Activated T-helper 17 cell treated with anti-CD3 and anti-CD28 coated beads, Interleukin-2, amount 50 U/mL, for 72 hours (primary cell): ENCODE results near the gene AFF3. TPM values are rescaled to one million over a fixed set of nuclear protein-coding genes. Genes with fewer than 3 reads are reported as not detected.

Experiments
- ATAC-seq: fragments of 150-1000 bp; cut with Tn5 transposase; replicated peaks from 2 replicates; pipeline ENCODE4 v1.10.0; 2021; ENCODE audit warnings: mild to moderate bottlenecking, moderate library complexity
- H3K27ac Mint-ChIP-seq: one replicate; pipeline ENCODE4 v1.8.0; 2022; ENCODE audit warnings: mixed read lengths
- H3K27me3 Mint-ChIP-seq: one replicate; pipeline ENCODE4 v1.8.0; 2022; ENCODE audit warnings: mixed read lengths
- H3K36me3 Mint-ChIP-seq: one replicate; pipeline ENCODE4 v1.8.0; 2022; ENCODE audit warnings: low read depth, mild to moderate bottlenecking, mixed read lengths
- H3K4me1 Mint-ChIP-seq: one replicate; pipeline ENCODE4 v1.8.0; 2022; ENCODE audit warnings: mixed read lengths
- H3K4me3 Mint-ChIP-seq: one replicate; pipeline ENCODE4 v1.8.0; 2022; ENCODE audit warnings: mild to moderate bottlenecking, mixed read lengths
- H3K9me3 Mint-ChIP-seq: one replicate; pipeline ENCODE4 v1.8.0; 2022; ENCODE audit warnings: mixed read lengths
- total RNA-seq, 2 donors: library from RNA; stranded (reverse); gene quantifications; one replicate each; pipeline ENCODE4 v1.2.3, GENCODE V29; 2022

AFF3 gene
- total RNA-seq, 2 donors from 2014 or later = 0.32 to 0.42 TPM

- Mint-ChIP-seq H3K27ac (no peak overlapping the region), H3K4me1 (no peaks in the 10 kb centered on the region), H3K9me3 (peaks cover 8% of the 10 kb centered on the region), H3K36me3 (no peaks in the 10 kb centered on the region), H3K27me3 (peaks cover 11% of the 10 kb centered on the region), H3K4me3 (no peak overlapping the region)
- no peak for ATAC-seq
Measured at GRCh38 chr2:99801327-99801901, 341.0 kb downstream of the AFF3 start.

- peaks cover 8% of the 10 kb centered on the region for H3K9me3 Mint-ChIP-seq
- H3K27ac Mint-ChIP-seq = no peak overlapping the region
- ATAC-seq = no peak
- no peaks in the 10 kb centered on the region for H3K4me1 Mint-ChIP-seq
- peaks cover 12% of the 10 kb centered on the region for H3K27me3 Mint-ChIP-seq
- H3K4me3 Mint-ChIP-seq = no peak overlapping the region
- H3K36me3 Mint-ChIP-seq = no peaks in the 10 kb centered on the region
Measured at GRCh38 chr2:99797475-99797874, 344.9 kb downstream of the AFF3 start.

GRCh38 chr2:99794414-99794813, 348.0 kb downstream of the AFF3 start:
- no peak overlapping the region for H3K4me3 Mint-ChIP-seq
- H3K9me3 Mint-ChIP-seq = peaks cover 8% of the 10 kb centered on the region
- H3K27me3 Mint-ChIP-seq = peaks cover 12% of the 10 kb centered on the region
- no peak overlapping the region for H3K27ac Mint-ChIP-seq
- no peaks in the 10 kb centered on the region for H3K36me3 Mint-ChIP-seq
- no peaks in the 10 kb centered on the region for H3K4me1 Mint-ChIP-seq
- no peak for ATAC-seq

GRCh38 chr2:99793022-99793421, 349.4 kb downstream of the AFF3 start:
- Mint-ChIP-seq H3K27me3 (peaks cover 12% of the 10 kb centered on the region), H3K27ac (no peak overlapping the region), H3K9me3 (peaks cover 8% of the 10 kb centered on the region), H3K36me3 (no peaks in the 10 kb centered on the region), H3K4me1 (no peaks in the 10 kb centered on the region), H3K4me3 (no peak overlapping the region)
- no peak for ATAC-seq

- no peaks in the 10 kb centered on the region for H3K36me3 Mint-ChIP-seq
- H3K4me1 Mint-ChIP-seq = no peaks in the 10 kb centered on the region
- ATAC-seq = no peak
- H3K27ac Mint-ChIP-seq = no peak overlapping the region
- no peak overlapping the region for H3K4me3 Mint-ChIP-seq
- H3K27me3 Mint-ChIP-seq = peaks cover under 1% of the 10 kb centered on the region
- H3K9me3 Mint-ChIP-seq = no peaks in the 10 kb centered on the region
Measured at GRCh38 chr2:99789849-99790248, 352.5 kb downstream of the AFF3 start.

- no peaks in the 10 kb centered on the region for H3K27me3 Mint-ChIP-seq
- no peak overlapping the region for H3K27ac Mint-ChIP-seq
- H3K36me3 Mint-ChIP-seq = no peaks in the 10 kb centered on the region
- no peaks in the 10 kb centered on the region for H3K9me3 Mint-ChIP-seq
- ATAC-seq = no peak
- H3K4me1 Mint-ChIP-seq = no peaks in the 10 kb centered on the region
- H3K4me3 Mint-ChIP-seq = no peak overlapping the region
Measured at GRCh38 chr2:99787769-99788382, 354.5 kb downstream of the AFF3 start.

GRCh38 chr2:99786636-99787390, 355.6 kb downstream of the AFF3 start:
- Mint-ChIP-seq H3K36me3 (no peaks in the 10 kb centered on the region), H3K27me3 (no peaks in the 10 kb centered on the region), H3K27ac (no peak overlapping the region)

GRCh38 chr2:99784946-99785345, 357.4 kb downstream of the AFF3 start:
- Mint-ChIP-seq H3K4me1 (no peaks in the 10 kb centered on the region), H3K4me3 (no peak overlapping the region), H3K27me3 (peaks cover 3% of the 10 kb centered on the region), H3K9me3 (peaks cover 4% of the 10 kb centered on the region), H3K36me3 (no peaks in the 10 kb centered on the region), H3K27ac (no peak overlapping the region)
- ATAC-seq = no peak

More at GRCh38 chr2:99786636-99787390, 355.6 kb downstream of the AFF3 start:
- Mint-ChIP-seq H3K4me3 (no peak overlapping the region), H3K4me1 (no peaks in the 10 kb centered on the region), H3K9me3 (no peaks in the 10 kb centered on the region)
- no peak for ATAC-seq

GRCh38 chr2:99784282-99784681, 358.1 kb downstream of the AFF3 start:
- Mint-ChIP-seq H3K4me1 (no peaks in the 10 kb centered on the region), H3K36me3 (no peaks in the 10 kb centered on the region), H3K27me3 (peaks cover 3% of the 10 kb centered on the region), H3K27ac (no peak overlapping the region), H3K4me3 (no peak overlapping the region), H3K9me3 (peaks cover 4% of the 10 kb centered on the region)
- no peak for ATAC-seq

- Mint-ChIP-seq H3K4me1 (no peaks in the 10 kb centered on the region), H3K36me3 (no peaks in the 10 kb centered on the region), H3K9me3 (peaks cover 14% of the 10 kb centered on the region), H3K27ac (no peak overlapping the region), H3K4me3 (no peak overlapping the region), H3K27me3 (peaks cover 3% of the 10 kb centered on the region)
- no peak for ATAC-seq
Measured at GRCh38 chr2:99780276-99780675, 362.1 kb downstream of the AFF3 start.

- Mint-ChIP-seq H3K4me1 (no peaks in the 10 kb centered on the region), H3K27me3 (peaks cover 3% of the 10 kb centered on the region), H3K36me3 (no peaks in the 10 kb centered on the region), H3K9me3 (peaks cover 14% of the 10 kb centered on the region), H3K4me3 (no peak overlapping the region), H3K27ac (no peak overlapping the region)
- no peak for ATAC-seq
Measured at GRCh38 chr2:99779276-99779675, 363.1 kb downstream of the AFF3 start.

GRCh38 chr2:99777656-99778290, 364.6 kb downstream of the AFF3 start:
- peaks cover 7% of the 10 kb centered on the region for H3K27me3 Mint-ChIP-seq

GRCh38 chr2:99776906-99777646, 365.3 kb downstream of the AFF3 start:
- H3K9me3 Mint-ChIP-seq = peaks cover 14% of the 10 kb centered on the region
- peaks cover 8% of the 10 kb centered on the region for H3K27me3 Mint-ChIP-seq
- no peak for ATAC-seq

More at GRCh38 chr2:99777656-99778290, 364.6 kb downstream of the AFF3 start:
- Mint-ChIP-seq H3K4me1 (no peaks in the 10 kb centered on the region), H3K36me3 (no peaks in the 10 kb centered on the region), H3K4me3 (no peak overlapping the region), H3K9me3 (peaks cover 14% of the 10 kb centered on the region), H3K27ac (no peak overlapping the region)
- ATAC-seq = no peak

GRCh38 chr2:99776206-99776905, 366.0 kb downstream of the AFF3 start:
- Mint-ChIP-seq H3K4me1 (no peaks in the 10 kb centered on the region), H3K4me3 (no peak overlapping the region), H3K9me3 (peaks cover 14% of the 10 kb centered on the region), H3K27me3 (peaks cover 8% of the 10 kb centered on the region), H3K36me3 (no peaks in the 10 kb centered on the region), H3K27ac (no peak overlapping the region)
- no peak for ATAC-seq

More at GRCh38 chr2:99776906-99777646, 365.3 kb downstream of the AFF3 start:
- H3K27ac Mint-ChIP-seq = no peak overlapping the region
- H3K36me3 Mint-ChIP-seq = no peaks in the 10 kb centered on the region
- H3K4me3 Mint-ChIP-seq = no peak overlapping the region
- H3K4me1 Mint-ChIP-seq = no peaks in the 10 kb centered on the region
